Activated CD4-positive, alpha-beta T cell treated with anti-CD3 and anti-CD28 coated beads, Interleukin-2, amount 50 U/mL, for 16 hours (primary cell): ENCODE data around the gene DYRK1B.

ENCODE experiments used
- DNase-seq: peaks from one replicate; pipeline ENCODE4 v3.0.0-alpha.2; 2020

Gene DYRK1B

DNA sequence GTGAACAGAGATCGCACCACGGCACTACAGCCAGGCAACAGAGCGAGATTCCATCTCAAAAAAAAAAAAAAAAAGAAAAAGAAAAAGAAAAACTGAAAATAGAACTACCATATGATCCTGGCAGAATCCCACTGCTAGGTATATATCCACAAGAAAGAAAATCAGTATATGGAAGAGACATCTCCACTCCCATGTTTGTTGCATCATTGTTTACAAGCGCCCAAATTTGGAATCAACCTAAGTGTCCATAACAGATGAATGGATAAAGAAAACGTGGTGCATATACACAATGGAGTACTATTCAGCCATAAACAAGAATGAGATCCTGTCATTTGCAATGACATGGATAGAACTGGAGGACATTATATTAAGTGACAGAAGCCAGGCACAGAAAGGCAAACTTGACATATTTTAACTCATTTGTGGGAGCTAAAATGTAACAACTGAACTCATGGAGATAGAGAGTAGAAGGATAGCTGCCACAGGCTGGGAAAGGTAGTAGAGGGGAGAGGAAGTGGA lies 26.1 kb downstream of the DYRK1B start:
- DNase-seq = no peak

DNA sequence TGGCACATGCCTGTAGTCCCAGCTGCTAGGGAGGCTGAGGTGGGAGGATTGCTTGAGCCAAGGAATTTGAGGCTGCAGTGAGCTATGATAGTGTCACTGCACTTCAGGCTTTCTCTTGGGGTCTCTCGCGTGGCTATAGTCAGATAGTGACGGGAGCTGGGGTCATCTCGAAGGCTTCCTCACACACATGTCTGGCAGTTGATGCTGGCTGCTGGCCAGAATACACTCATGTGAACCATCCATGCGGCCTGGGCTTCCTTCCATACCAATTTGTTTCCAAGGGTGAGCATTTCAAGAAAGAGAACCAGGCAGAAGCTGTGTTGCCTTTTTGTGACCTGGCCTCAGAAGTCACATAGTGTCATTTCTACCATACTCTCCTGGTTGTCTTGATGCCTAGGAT lies 28.9 kb downstream of the DYRK1B start:
- no peak for DNase-seq

DNA sequence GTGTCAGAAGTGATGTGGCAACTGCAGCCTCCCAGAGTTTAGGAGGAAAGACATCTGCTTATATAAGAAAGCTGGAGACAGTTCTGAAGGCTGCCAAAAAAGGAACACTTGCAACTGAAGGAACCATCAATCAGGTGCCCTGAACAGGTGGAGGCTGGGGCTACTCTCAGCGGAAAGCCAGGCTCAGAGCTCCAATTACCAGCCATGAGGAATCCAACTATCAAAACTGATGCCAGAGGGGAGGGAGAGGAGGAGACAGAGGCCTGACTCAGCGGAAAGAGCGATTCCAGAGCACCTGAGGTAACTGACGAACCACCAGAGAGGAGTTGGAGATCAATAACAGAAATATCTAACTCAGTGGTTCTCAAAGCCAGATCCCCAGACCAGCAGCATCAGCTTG lies 31.0 kb downstream of the DYRK1B start:
- no peak for DNase-seq

DNA sequence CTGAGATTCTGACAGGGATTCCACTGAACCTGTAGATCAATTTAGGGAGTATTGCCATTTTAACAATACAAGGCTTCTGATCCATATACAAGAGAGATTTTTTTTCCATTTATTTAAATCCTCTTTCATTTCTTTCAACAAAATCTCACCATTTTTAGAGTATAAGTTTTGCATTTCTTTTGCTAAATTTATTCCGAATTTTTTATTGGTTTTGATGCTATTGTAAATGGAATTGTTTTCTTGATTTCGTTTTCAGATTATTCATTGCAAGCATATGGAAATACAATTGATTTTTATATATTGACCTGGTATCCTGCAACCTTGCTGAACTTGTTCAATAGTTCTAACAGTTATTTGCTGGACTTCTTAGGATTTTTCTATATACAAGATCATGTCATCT lies 36.9 kb downstream of the DYRK1B start:
- DNase-seq = no peak

DNA sequence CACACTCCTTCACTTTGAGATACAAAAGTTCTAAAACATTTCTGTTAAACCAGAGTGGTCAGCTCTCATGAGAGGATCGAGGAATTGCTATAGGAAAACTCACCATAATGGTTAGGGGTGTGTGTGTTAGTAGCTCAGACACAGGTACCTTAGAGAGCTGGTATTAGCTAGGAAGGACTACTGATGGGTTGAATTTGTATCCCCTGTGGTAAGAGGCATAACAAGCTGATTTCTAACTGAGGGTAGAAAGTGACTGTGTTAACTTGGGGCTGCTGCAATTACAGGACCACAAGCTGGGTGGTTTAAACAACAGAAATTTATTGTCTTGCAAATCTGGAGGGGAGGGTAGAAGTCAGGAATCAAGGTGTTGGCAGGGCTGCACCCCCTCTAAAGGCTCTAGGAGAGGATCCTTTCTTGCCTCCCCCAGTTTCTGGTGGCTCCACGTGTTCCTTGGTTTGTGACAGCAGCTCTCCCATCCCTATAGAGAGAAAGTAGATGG lies 37.9 kb downstream of the DYRK1B start:
- no peak for DNase-seq

DNA sequence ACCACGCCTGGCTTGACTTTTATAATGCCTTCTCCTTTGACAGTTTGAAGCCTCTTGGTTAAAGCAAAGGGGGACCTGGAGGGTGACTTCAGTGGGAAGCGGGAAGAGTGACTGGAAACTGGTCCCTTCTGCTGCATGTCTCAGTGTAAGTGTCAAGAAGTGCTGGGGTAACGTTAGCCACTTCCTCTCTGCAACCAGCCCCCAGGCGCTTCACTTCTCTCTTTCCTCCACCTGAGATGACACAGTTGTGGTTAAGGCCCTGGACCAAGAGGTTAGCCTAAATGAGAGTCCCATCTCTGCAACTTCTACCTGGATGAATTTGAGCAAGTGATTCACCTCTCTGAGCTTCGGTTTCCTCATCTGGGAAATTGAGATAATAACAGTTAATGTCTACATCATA lies 39.0 kb downstream of the DYRK1B start:
- peak; percentile 35 for DNase-seq

DNA sequence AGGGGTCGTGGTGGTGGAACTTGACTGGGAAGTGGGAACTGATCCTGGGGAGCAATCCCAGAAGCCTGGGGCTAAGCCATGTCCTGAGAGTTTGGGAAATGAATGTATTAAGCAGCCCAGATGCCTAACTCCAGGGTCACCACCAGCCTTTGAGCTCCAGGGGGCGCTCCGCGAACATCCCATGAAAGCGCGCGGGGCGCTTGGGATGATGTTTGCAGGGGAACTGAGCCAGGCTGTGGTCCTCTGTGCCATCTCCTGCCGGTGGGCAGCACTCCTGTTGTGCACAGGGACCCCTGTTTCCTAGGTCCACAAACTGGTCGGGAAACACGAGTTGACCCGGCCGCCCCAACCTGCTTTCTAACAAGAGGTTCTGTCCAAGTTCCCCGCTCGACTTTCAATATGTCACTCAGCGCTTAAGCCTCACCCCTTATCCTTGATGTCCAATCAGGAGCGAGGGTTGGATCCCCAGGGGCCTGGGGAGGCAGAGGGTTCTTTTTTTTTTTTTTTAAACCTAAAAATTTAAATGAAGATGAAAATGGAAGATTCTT lies 40.9 kb downstream of the DYRK1B start:
- peak; percentile 69 for DNase-seq

DNA sequence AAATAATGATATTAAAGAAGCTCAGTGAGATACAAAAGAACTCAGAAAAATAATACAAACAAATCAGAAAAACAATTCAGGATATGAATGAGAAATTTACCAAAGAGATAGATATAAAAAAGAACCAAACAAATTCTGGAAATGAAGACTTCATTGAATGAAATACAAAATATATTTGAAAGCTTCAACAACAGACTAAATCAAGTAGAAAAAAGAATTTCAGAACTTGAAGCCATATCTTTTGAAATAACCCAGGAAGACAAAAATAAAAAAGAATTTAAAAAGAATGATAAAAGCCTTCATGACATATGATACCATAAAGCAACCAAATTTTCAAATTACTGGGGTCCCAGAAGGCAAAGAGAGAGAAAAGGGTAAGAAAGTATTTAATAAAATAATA lies 45.7 kb downstream of the DYRK1B start:
- DNase-seq = no peak

DNA sequence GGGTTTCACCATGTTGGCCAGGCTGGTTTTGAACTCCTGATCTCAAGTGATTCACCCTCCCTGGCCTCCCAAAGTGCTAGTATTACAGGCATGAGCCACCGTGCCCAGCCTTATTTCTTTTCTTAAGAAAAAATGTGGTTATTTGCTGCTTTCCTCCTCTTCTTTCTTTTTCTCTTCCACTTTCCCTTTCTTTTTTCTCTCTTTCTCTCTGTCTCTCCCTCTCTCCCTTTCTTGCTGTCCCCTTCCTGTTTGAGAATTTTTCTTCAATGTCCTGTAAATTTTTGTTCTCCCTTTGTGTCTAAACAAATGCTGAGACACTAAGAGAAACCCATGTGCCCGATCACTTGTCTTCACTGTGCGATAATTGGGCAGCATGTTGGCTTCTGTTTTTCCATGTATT lies 53.1 kb downstream of the DYRK1B start:
- no peak for DNase-seq

DNA sequence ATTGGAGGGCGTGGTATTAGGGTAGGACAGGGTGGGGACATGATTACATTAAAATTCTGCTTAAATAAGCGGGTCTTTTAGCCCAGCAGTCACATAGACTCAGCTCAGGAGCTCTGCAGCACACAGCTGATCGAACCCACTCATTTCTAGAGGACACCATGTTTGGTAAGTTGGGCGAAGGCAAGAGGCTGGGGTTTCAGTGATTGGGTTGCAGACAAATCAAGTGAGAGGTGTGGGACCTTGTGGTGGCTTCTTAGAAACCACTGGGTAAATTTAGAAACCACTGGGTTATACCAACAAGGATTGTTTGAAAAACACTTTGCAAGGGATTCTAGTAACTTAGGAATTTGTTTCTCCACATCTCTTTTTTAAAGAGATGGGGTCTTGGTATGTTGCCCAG lies 55.2 kb downstream of the DYRK1B start, which contains the start of gene LEUTX:
LEUTX (plus strand) TSS at position 92 of the 400 bp plus-strand sequence; CDS start at position 159, 67 bp downstream.
- DNase-seq = peak; percentile 87
